Transverse colon (tissue), 4 donors: ENCODE measurements around the gene RALGDS. TPM values are rescaled to one million over a fixed set of nuclear protein-coding genes. Genes with fewer than 3 reads are reported as not detected.
"Not testable (repeated sequence)": the region's sequence is repeated elsewhere in the genome, so short reads cannot be mapped to it uniquely, and the experiment has no call there.

ENCODE experiments used
- DNase-seq: peaks from one replicate; pipeline ENCODE4 v3.0.0-alpha.2; 2019
- H3K27ac ChIP-seq, 4 donors: fragments of 200-600 bp; sonication (generic); 2 replicates each; pipeline ENCODE4 v1.5.1; 2016 to 2018; ENCODE audit warnings: inconsistent platforms in 4 of 4
- H3K27me3 ChIP-seq: fragments of 200-600 bp; sonication (generic); 2 replicates; pipeline ENCODE4 v1.5.1; 2017; ENCODE audit warnings: inconsistent platforms
- H3K36me3 ChIP-seq, 4 donors: fragments of 200-600 bp; sonication (generic); 2 replicates each; pipeline ENCODE4 v1.5.1; 2017 to 2019; ENCODE audit warnings: inconsistent platforms in 4 of 4
- H3K4me1 ChIP-seq, 4 donors: fragments of 200-600 bp; sonication (generic); 2 replicates each; pipeline ENCODE4 v1.5.1; 2017 to 2020; ENCODE audit warnings: inconsistent platforms in 4 of 4
- H3K4me3 ChIP-seq, 4 donors: fragments of 200-600 bp; sonication (generic); 1 replicate in 1 of 4; 2 replicates in 3 of 4; pipeline versions ENCODE4 v1.5.1 to v1.6.1; 2017 to 2019; ENCODE audit warnings: inconsistent platforms in 4 of 4
- H3K9me3 ChIP-seq, 2 donors: fragments of 200-600 bp; sonication (generic); 2 replicates each; pipeline ENCODE4 v1.5.1; 2017 to 2019; ENCODE audit warnings: inconsistent platforms in 2 of 2
- EP300 ChIP-seq: sonication (generic); formaldehyde crosslinking; IDR thresholded peaks from one replicate; pipeline ENCODE4 v1.6.1; 2017; ENCODE audit warnings: antibody characterized with exemption, low read depth
- POLR2A ChIP-seq: fragments of 450-650 bp; IDR thresholded peaks from one replicate; pipeline ENCODE4 v1.6.1; 2016; ENCODE audit warnings: antibody characterized with exemption, mild to moderate bottlenecking, moderate library complexity
- POLR2AphosphoS5 ChIP-seq, 3 donors: sonication (generic); formaldehyde crosslinking; IDR thresholded peaks; one replicate each; pipeline ENCODE4 v1.6.1; 2016; ENCODE audit warnings: antibody characterized with exemption in 3 of 3
- WGBS, 2 donors: methylation state at CpG; one replicate each; pipeline ENCODE4 v1.1.5; 2018; ENCODE audit warnings: low coverage in 1 of 2; 5-methylcytosine and 5-hydroxymethylcytosine counted together
- in situ Hi-C, 4 donors: fragments of 200-750 bp; cut with MboI; loops; one replicate each; pipeline versions ENCODE4 v1.15.0 to v1.15.1; 2017; ENCODE audit warnings: low sequenced_read_pairs in 3 of 4, low pct_ligation_motif_present in 1 of 4, low pct_unique_long_range_greater_than_20kb in 1 of 4
- intact Hi-C: fragments of 100-400 bp; cut with DNase I; formaldehyde crosslinking; loops from one replicate; pipeline ENCODE4 v1.15.1; 2023; ENCODE audit warnings: low total_unique reads
- total RNA-seq, 4 donors: library from RNA; depleted of rRNA; stranded (reverse); fragments of >200 nt; gene quantifications; one replicate each; pipeline ENCODE4 v1.1.0, GENCODE V29; 2016
- TF ChIP-seq, protein P1 (sequence below), 5 experiments: fragments of 200-600 bp in 3 of 5; fragments of 450-650 bp in 2 of 5; sonication (generic) in 3 of 5; IDR thresholded peaks; 1 replicate in 2 of 5; 2 replicates in 3 of 5; pipeline ENCODE4 v1.5.1; 2016 to 2017; ENCODE audit warnings: antibody characterized with exemption in 5 of 5, inconsistent platforms in 3 of 5, mild to moderate bottlenecking in 2 of 5, moderate library complexity in 1 of 5

RALGDS gene
- total RNA-seq, 4 donors from 2014 or later, result 50.5 to 233 (median 58.2) TPM

DNA sequence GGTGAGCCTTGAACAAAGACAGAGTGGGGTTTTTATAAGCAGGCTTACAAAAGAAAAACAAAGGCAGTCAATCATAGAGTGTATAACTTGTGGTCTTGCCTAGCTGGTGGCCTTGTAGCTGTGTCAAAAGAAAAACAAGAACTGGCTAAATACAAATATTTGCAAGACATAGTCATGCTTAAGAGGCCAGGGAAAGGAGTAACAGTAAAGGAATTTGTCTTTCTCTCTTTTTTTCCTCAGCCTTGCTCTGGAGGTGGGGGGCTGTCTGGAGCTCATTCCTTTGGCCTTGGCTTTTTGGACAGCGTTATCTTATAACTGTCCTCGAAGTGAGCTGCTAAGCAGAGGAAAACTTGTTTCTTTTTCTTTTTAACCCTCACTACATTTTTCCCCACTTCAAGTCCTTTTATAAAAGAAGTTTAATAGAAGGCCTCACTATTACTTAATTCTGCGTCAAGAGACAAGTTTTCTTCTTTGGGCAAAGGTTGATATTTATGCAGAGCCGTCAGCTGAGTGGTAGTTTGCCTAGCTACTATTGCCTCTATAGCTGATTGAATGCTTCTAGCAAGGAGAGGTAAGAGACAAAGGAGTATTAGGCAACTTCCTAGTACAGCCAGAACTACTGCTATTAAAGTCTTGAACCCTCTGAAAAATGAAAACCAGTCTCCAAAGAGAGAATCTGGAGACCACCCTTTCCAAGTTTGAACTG, 45.0 kb downstream of the RALGDS start:
- in situ Hi-C loops, result no loop called here
- Histone ChIP-seq H3K4me1 (peaks cover 0 to 9% (median 4%) of the 10 kb centered on the region in 4 donors), H3K4me3 (no peak overlapping the region), H3K9me3 (no peaks in the 10 kb centered on the region), H3K27me3 (no peaks in the 10 kb centered on the region), H3K36me3 (no peaks in the 10 kb centered on the region), H3K27ac (no peak overlapping the region)
- WGBS, 2 donors, result 56 to 73% methylated on average over 4 of the region's 4 CpGs
- no peak for TF ChIP-seq POLR2A
- no peak for DNase-seq
- intact Hi-C loops, result no loop called here

GRCh38 chr9:133074111-133074651, 46.9 kb downstream of the RALGDS start:
- Histone ChIP-seq H3K9me3 (no peaks in the 10 kb centered on the region), H3K4me3 (no peak overlapping the region), H3K36me3 (no peaks in the 10 kb centered on the region), H3K27ac (no peak overlapping the region), H3K4me1 (peaks cover 0 to 4% (median 0%) of the 10 kb centered on the region in 4 donors), H3K27me3 (no peaks in the 10 kb centered on the region)
- TF ChIP-seq POLR2AphosphoS5 (IDR thresholded peaks at IDR 0.05) (no peak), EP300 (no peak), POLR2A (no peak)
- TF ChIP-seq, protein P1, sequence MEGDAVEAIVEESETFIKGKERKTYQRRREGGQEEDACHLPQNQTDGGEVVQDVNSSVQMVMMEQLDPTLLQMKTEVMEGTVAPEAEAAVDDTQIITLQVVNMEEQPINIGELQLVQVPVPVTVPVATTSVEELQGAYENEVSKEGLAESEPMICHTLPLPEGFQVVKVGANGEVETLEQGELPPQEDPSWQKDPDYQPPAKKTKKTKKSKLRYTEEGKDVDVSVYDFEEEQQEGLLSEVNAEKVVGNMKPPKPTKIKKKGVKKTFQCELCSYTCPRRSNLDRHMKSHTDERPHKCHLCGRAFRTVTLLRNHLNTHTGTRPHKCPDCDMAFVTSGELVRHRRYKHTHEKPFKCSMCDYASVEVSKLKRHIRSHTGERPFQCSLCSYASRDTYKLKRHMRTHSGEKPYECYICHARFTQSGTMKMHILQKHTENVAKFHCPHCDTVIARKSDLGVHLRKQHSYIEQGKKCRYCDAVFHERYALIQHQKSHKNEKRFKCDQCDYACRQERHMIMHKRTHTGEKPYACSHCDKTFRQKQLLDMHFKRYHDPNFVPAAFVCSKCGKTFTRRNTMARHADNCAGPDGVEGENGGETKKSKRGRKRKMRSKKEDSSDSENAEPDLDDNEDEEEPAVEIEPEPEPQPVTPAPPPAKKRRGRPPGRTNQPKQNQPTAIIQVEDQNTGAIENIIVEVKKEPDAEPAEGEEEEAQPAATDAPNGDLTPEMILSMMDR (IDR thresholded peaks at IDR 0.05), result no peak
- in situ Hi-C loops (no loop called here), intact Hi-C loops (no loop called here)
- WGBS, 2 donors, result 23 to 53% methylated on average over 4 to 8 of the region's 8 CpGs
- no peak for DNase-seq

GRCh38 chr9:133073086-133074014, 47.7 kb downstream of the RALGDS start:
- intact Hi-C loops (no loop called here), in situ Hi-C loops (no loop called here)
- no peak for DNase-seq
- Histone ChIP-seq H3K36me3 (no peaks in the 10 kb centered on the region), H3K4me1 (peaks cover 0 to 4% (median 0%) of the 10 kb centered on the region in 4 donors), H3K4me3 (no peak overlapping the region), H3K27ac (no peak overlapping the region), H3K27me3 (no peaks in the 10 kb centered on the region), H3K9me3 (no peaks in the 10 kb centered on the region)
- WGBS, 2 donors, result 80 to 82% methylated on average over 8 to 10 of the region's 12 CpGs
- TF ChIP-seq POLR2AphosphoS5 (IDR thresholded peaks at IDR 0.05) (no peak), EP300 (no peak), POLR2A (no peak)
- TF ChIP-seq, protein P1 (IDR thresholded peaks at IDR 0.05), result no peak

- H3K27ac ChIP-seq, DNase-seq, H3K4me1 ChIP-seq, in situ Hi-C loops, intact Hi-C loops, H3K27me3 ChIP-seq, H3K9me3 ChIP-seq, H3K4me3 ChIP-seq, H3K36me3 ChIP-seq: not testable (repeated sequence)
- WGBS, 2 donors, result 84 to 94% methylated on average over 2 to 5 of the region's 5 CpGs
Measured at GRCh38 chr9:133072210-133072609, 48.8 kb downstream of the RALGDS start.
